A549 (cell line): Measurements from ENCODE around the gene LRRC73. TPM values are rescaled to one million over a fixed set of nuclear protein-coding genes. Genes with fewer than 3 reads are reported as not detected.

Experiments
- ATAC-seq, 2 experiments: fragments of 200-7000 bp in 1 of 2; fragments of >200 bp in 1 of 2; cut with Nextera tagmentation in 1 of 2; cut with Tn5 transposase in 1 of 2; 3 replicates each; pipeline versions ENCODE4 v1.8.0 to v1.9.1; 2018 to 2020; ENCODE audit warnings: mild to moderate bottlenecking in 1 of 2, moderate library complexity in 1 of 2
- CTCF ChIA-PET: fragments of 300-600 bp; sonication (Branson Sonifier 250); formaldehyde crosslinking; extraction: SDS; loops from one replicate; lab custom pipeline; 2021; ENCODE audit warnings: antibody characterized with exemption, inconsistent platforms; lab: Yijun Ruan, JAX
- POLR2A ChIA-PET: fragments of 350-600 bp; formaldehyde crosslinking; extraction: SDS; loops from one replicate; lab custom pipeline; 2021; ENCODE audit warnings: antibody characterized with exemption, inconsistent platforms; lab: Yijun Ruan, JAX
- DNase-seq, 2 experiments: peaks; one replicate each; pipeline versions ENCODE4 v3.0.0 to v3.0.0-alpha.2; 2011 to 2016; ENCODE audit warnings: low read depth in 1 of 2, low spot score in 1 of 2
- FAIRE-seq: peaks from 2 replicates; lab custom pipeline; 2011; peaks lifted over from hg19 to GRCh38; lab: Jason Lieb, UNC
- H3K27ac ChIP-seq, 2 experiments: fragments of >200 bp; sonication (Bioruptor Twin); formaldehyde crosslinking; 3 replicates each; pipeline ENCODE4 v1.5.1; 2016 to 2017
- H3K4me1 ChIP-seq: fragments of >200 bp; sonication (Bioruptor Twin); formaldehyde crosslinking; 3 replicates; pipeline ENCODE4 v1.6.1; 2016
- H3K4me2 ChIP-seq: fragments of >200 bp; sonication (Bioruptor Twin); formaldehyde crosslinking; 3 replicates; pipeline ENCODE4 v1.6.1; 2016
- H3K4me3 ChIP-seq: fragments of >200 bp; sonication (Bioruptor Twin); formaldehyde crosslinking; 3 replicates; pipeline ENCODE4 v1.5.1; 2016
- H3K9me3 ChIP-seq: fragments of >200 bp; sonication (Bioruptor Twin); formaldehyde crosslinking; 3 replicates; pipeline ENCODE4 v1.6.1; 2016
- BCL3 ChIP-seq: fragments of >200 bp; sonication (Bioruptor Twin); formaldehyde crosslinking; IDR thresholded peaks from 3 replicates; pipeline ENCODE4 v1.6.1; 2016
- CBX2 ChIP-seq: fragments of 200-600 bp; sonication (generic); IDR thresholded peaks from 2 replicates; pipeline ENCODE4 v1.6.1; 2016; ENCODE audit warnings: low read depth, mild to moderate bottlenecking, borderline replicate concordance
- CHD2 ChIP-seq: fragments of 150-350 bp; IDR thresholded peaks from 2 replicates; pipeline ENCODE4 v1.6.1; 2014; ENCODE audit warnings: low read length; ENCODE audit not compliant: partially characterized antibody
- CTCF ChIP-seq: fragments of >200 bp; sonication (Bioruptor Twin); formaldehyde crosslinking; IDR thresholded peaks from 3 replicates; pipeline ENCODE4 v1.5.1; 2016
- ELK1 ChIP-seq: fragments of 150-350 bp; IDR thresholded peaks from 2 replicates; pipeline ENCODE4 v1.6.1; 2014; ENCODE audit warnings: low read depth, mild to moderate bottlenecking, low read length
- EP300 ChIP-seq, 2 experiments: fragments of >200 bp; sonication (Bioruptor Twin); formaldehyde crosslinking; IDR thresholded peaks; 2 replicates in 1 of 2; 3 replicates in 1 of 2; pipeline ENCODE4 v1.6.1; 2016 to 2017
- ESRRA ChIP-seq: fragments of 150-350 bp; IDR thresholded peaks from 2 replicates; pipeline ENCODE4 v1.6.1; 2014; ENCODE audit warnings: mild to moderate bottlenecking, low read length, borderline replicate concordance
- GATA3 ChIP-seq: IDR thresholded peaks from 2 replicates; pipeline ENCODE4 v1.6.1; 2012; ENCODE audit warnings: borderline replicate concordance
- HOXB5 ChIP-seq: fragments of 250-450 bp; sonication (Bioruptor Pico); IDR thresholded peaks from 2 replicates; pipeline ENCODE4 v1.5.0; 2020; ENCODE audit warnings: mild to moderate bottlenecking, moderate library complexity
- JUN ChIP-seq, 2 experiments: fragments of >200 bp; sonication (Bioruptor Twin); formaldehyde crosslinking; IDR thresholded peaks; 2 replicates in 1 of 2; 3 replicates in 1 of 2; pipeline ENCODE4 v1.6.1; 2016 to 2017
- KDM5A ChIP-seq: fragments of 200-600 bp; sonication (generic); IDR thresholded peaks from 2 replicates; pipeline ENCODE4 v1.6.1; 2016; ENCODE audit warnings: antibody characterized with exemption, mild to moderate bottlenecking
- MAX ChIP-seq: IDR thresholded peaks from 2 replicates; pipeline ENCODE4 v1.6.1; 2012
- MYC ChIP-seq: IDR thresholded peaks from 2 replicates; pipeline ENCODE4 v1.6.1; 2012; ENCODE audit warnings: mild to moderate bottlenecking, inconsistent platforms, low read length, improper control_type of control experiment, borderline replicate concordance
- NFE2L2 ChIP-seq: fragments of 150-350 bp; conservative IDR thresholded peaks from 2 replicates; pipeline ENCODE4 v1.6.1; 2014; ENCODE audit warnings: low read length
- RARB ChIP-seq: fragments of 250-450 bp; sonication (Bioruptor Pico); IDR thresholded peaks from 2 replicates; pipeline ENCODE4 v1.8.0; 2021; ENCODE audit warnings: mild to moderate bottlenecking, moderate library complexity
- RCOR1 ChIP-seq: fragments of 150-350 bp; IDR thresholded peaks from 2 replicates; pipeline ENCODE4 v1.6.1; 2014; ENCODE audit warnings: antibody characterized with exemption, low read length, low read depth
- RNF2 ChIP-seq: fragments of 200-600 bp; sonication (generic); IDR thresholded peaks from 2 replicates; pipeline ENCODE4 v1.6.1; 2016; ENCODE audit warnings: low read depth, mild to moderate bottlenecking, antibody characterized with exemption, moderate library complexity, borderline replicate concordance
- USF2 ChIP-seq: fragments of 450-650 bp; IDR thresholded peaks from 2 replicates; pipeline ENCODE4 v1.6.1; 2014; ENCODE audit warnings: antibody characterized with exemption
- ZFP36 ChIP-seq: fragments of 450-650 bp; IDR thresholded peaks from 2 replicates; pipeline ENCODE4 v1.6.1; 2014; ENCODE audit warnings: borderline replicate concordance; ENCODE audit not compliant: partially characterized antibody
- WGBS: methylation state at CpG from one replicate; pipeline ENCODE4 v1.1.6; 2017; ENCODE audit errors: missing lambda C conversion rate; 5-methylcytosine and 5-hydroxymethylcytosine counted together
- polyA plus RNA-seq, 4 experiments: library from polyadenylated mRNA; depleted of rRNA in 3 of 4; stranded (reverse); fragments of >200 nt; fragmentation: RNase III in 1 of 4; extraction: RNeasy Plus Mini Kit Qiagen cat#74134 plus additional on column Dnase treatment in 1 of 4; gene quantifications; 2 replicates in 3 of 4; 3 replicates in 1 of 4; pipeline ENCODE4 v1.2.3, GENCODE V29; 2011 to 2017

LRRC73 gene
- polyA plus RNA-seq, 2 of the 4 experiments (the other 2 are of a cell fraction), result 0.26 to 0.72 TPM

- ATAC-seq, result peak; percentile 3 to 10; a peak in 1 of 6 replicates
- CTCF ChIA-PET, result interaction anchor here (2.2 kb wide), 1 partner anchor 10 kb away, joined by 12 read pairs; no protein-coding TSS in a partner anchor
- TF ChIP-seq JUN (IDR thresholded peaks at IDR 0.05), result no peak
- TF ChIP-seq CHD2, result no peak
- no peak for TF ChIP-seq GATA3
- no peak for TF ChIP-seq ELK1
- TF ChIP-seq RARB (CRISPR knock-in tag), result no peak
- no peak for TF ChIP-seq RCOR1
- no peak for TF ChIP-seq RNF2
- TF ChIP-seq, all 56 proteins: peak for 0
- 6% methylated on average over 6 of the region's 10 CpGs for WGBS
- DNase-seq (no peak), FAIRE-seq (no peak)
- Histone ChIP-seq H3K4me2 (peak overlapping the region; percentile 98), H3K4me1 (peaks cover 19% of the 10 kb centered on the region), H3K27ac (peak overlapping the region; percentile 82 to 97), H3K4me3 (peak overlapping the region; percentile 93), H3K9me3 (no peaks in the 10 kb centered on the region)
- POLR2A ChIA-PET, result interaction anchor here (1.2 to 1.3 kb wide), 2 partner anchors 9 to 22 kb away, joined by 4 to 5 read pairs; no protein-coding TSS in a partner anchor
These were observed 6.2 kb upstream of the LRRC73 start for GRCh38 chr6:43516367-43516696.

DNA sequence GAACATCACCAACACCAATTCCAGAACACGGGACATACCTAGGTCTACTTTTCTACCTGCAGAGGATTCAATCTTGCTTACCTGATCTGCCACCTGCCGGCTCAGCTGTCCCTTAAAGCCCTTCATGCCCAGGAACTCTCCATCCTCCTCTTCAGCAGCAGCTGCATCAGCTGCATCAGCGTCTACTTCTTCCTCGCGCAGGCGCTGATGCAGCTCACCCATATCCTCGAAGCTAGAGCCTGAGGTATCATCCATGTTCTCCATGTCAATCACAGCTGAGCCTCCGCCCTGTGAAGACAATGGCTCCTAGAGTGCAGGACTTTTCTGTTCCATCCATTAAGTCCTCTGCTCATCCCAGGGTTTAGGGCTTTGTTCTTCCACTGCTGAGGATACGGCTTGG lies 5.7 kb upstream of the LRRC73 start:
- H3K27ac ChIP-seq, result peak overlapping the region; percentile 82 to 97
- peaks cover 19% of the 10 kb centered on the region for H3K4me1 ChIP-seq
- H3K4me3 ChIP-seq, result peak overlapping the region; percentile 93
- no peaks in the 10 kb centered on the region for H3K9me3 ChIP-seq
- ChIA-PET CTCF (interaction anchor here (2.2 kb wide), 1 partner anchor 9 kb away, joined by 12 read pairs; no protein-coding TSS in a partner anchor), POLR2A (interaction anchor here (1.3 kb wide), 1 partner anchor 22 kb away, joined by 4 read pairs; no protein-coding TSS in a partner anchor)
- TF ChIP-seq CTCF, result no peak
- no peak for TF ChIP-seq USF2
- no peak for TF ChIP-seq MYC
- TF ChIP-seq KDM5A, result no peak
- TF ChIP-seq NFE2L2, result no peak
- no peak for TF ChIP-seq ESRRA
- TF ChIP-seq EP300 (IDR thresholded peaks at IDR 0.05), result no peak
- no peak for TF ChIP-seq CBX2
- no peak for TF ChIP-seq BCL3
- no peak for TF ChIP-seq ELK1
- TF ChIP-seq MAX, result no peak
- no peak for TF ChIP-seq RARB (CRISPR knock-in tag)
- TF ChIP-seq ZFP36, result no peak
- TF ChIP-seq HOXB5, result no peak
- FAIRE-seq (no peak), DNase-seq (no peak), ATAC-seq (no peak)
- H3K4me2 ChIP-seq, result peak overlapping the region; percentile 98
- 71% methylated on average over 9 of the region's 9 CpGs for WGBS
